SK-N-SH (cell line): ENCODE data around the gene LCNL1. TPM values are rescaled to one million over a fixed set of nuclear protein-coding genes. Genes with fewer than 3 reads are reported as not detected.

Experiments
- CTCF ChIA-PET: fragments of 300-600, 350-600 bp; formaldehyde crosslinking; extraction: SDS; loops from one replicate; lab custom pipeline; 2021; lab: Yijun Ruan, JAX
- POLR2A ChIA-PET: fragments of 350-600 bp; sonication (Branson Sonifier 250); formaldehyde crosslinking; extraction: SDS; loops from one replicate; lab custom pipeline; 2020; ENCODE audit warnings: antibody characterized with exemption, inconsistent platforms; lab: Yijun Ruan, JAX
- DNase-seq: peaks from one replicate; pipeline ENCODE4 v3.0.0; 2012
- H2AFZ ChIP-seq: fragments of 200-600 bp; sonication (generic); 2 replicates; pipeline ENCODE4 v1.8.1; 2016; ENCODE audit warnings: antibody characterized with exemption, mild to moderate bottlenecking, low read depth
- H3F3A ChIP-seq: fragments of 200-600 bp; sonication (generic); replicated peaks from 2 replicates; pipeline ENCODE3; 2016; ENCODE audit warnings: antibody characterized with exemption, mild to moderate bottlenecking; ENCODE audit not compliant: insufficient read depth
- H3K27ac ChIP-seq, 2 experiments: fragments of 200-500 bp in 1 of 2; fragments of 200-600 bp in 1 of 2; sonication (Bioruptor generic) in 1 of 2; sonication (generic), shearing (Covaris generic) in 1 of 2; 2 replicates each; pipeline versions ENCODE4 v1.5.1 to v1.6.1; 2014 to 2016; ENCODE audit warnings: low read depth in 2 of 2, inconsistent platforms in 1 of 2, low read length in 1 of 2, mild to moderate bottlenecking in 1 of 2, mixed read lengths in 1 of 2
- H3K27me3 ChIP-seq: fragments of 200-600 bp; sonication (generic), shearing (Covaris generic); 2 replicates; pipeline ENCODE4 v1.6.1; 2016; ENCODE audit warnings: mixed run types; ENCODE audit not compliant: insufficient read depth
- H3K36me3 ChIP-seq, 2 experiments: fragments of 200-500 bp in 1 of 2; fragments of 200-600 bp in 1 of 2; sonication (Bioruptor generic) in 1 of 2; sonication (generic) in 1 of 2; replicated peaks in 1 of 2; 2 replicates each; pipeline versions ENCODE3 to v1.5.1; 2014 to 2016; ENCODE audit warnings: low read length in 1 of 2, mild to moderate bottlenecking in 1 of 2; ENCODE audit not compliant: insufficient read depth in 2 of 2, control insufficient read depth in 1 of 2
- H3K4me1 ChIP-seq, 2 experiments: fragments of 200-500 bp in 1 of 2; fragments of 200-600 bp in 1 of 2; sonication (Bioruptor generic) in 1 of 2; sonication (generic), shearing (Covaris generic) in 1 of 2; 2 replicates each; pipeline versions ENCODE4 v1.5.1 to v1.6.1; 2014 to 2016; ENCODE audit warnings: low read depth in 1 of 2, low read length in 1 of 2, mixed run types in 1 of 2; ENCODE audit not compliant: insufficient read depth in 2 of 2, control insufficient read depth in 1 of 2
- H3K4me2 ChIP-seq: fragments of 200-600 bp; sonication (generic), shearing (Covaris generic); 2 replicates; pipeline ENCODE4 v1.6.1; 2017; ENCODE audit warnings: mixed run types
- H3K4me3 ChIP-seq, 2 experiments: fragments of 200-500 bp in 1 of 2; fragments of 200-600 bp in 1 of 2; sonication (Bioruptor generic) in 1 of 2; sonication (generic), shearing (Covaris generic) in 1 of 2; 2 replicates each; pipeline versions ENCODE4 v1.5.1 to v1.8.1; 2014 to 2016; ENCODE audit warnings: low read depth in 2 of 2, inconsistent platforms in 1 of 2, low read length in 1 of 2, mild to moderate bottlenecking in 1 of 2, mixed read lengths in 1 of 2, moderate library complexity in 1 of 2
- H3K79me2 ChIP-seq: fragments of 200-600 bp; sonication (generic); 2 replicates; pipeline ENCODE4 v1.8.1; 2017; ENCODE audit warnings: mild to moderate bottlenecking; ENCODE audit not compliant: insufficient read depth
- H3K9ac ChIP-seq: fragments of 200-600 bp; sonication (generic); 2 replicates; pipeline ENCODE4 v1.6.1; 2017; ENCODE audit warnings: mixed run types
- H3K9me2 ChIP-seq: fragments of 200-600 bp; sonication (generic); 2 replicates; pipeline ENCODE4 v1.6.1; 2017; ENCODE audit warnings: mixed run types
- H3K9me3 ChIP-seq: fragments of 200-600 bp; sonication (generic); 2 replicates; pipeline ENCODE4 v1.6.1; 2017; ENCODE audit warnings: mixed run types, mild to moderate bottlenecking, moderate library complexity
- H4K20me1 ChIP-seq: fragments of 200-600 bp; sonication (generic); 2 replicates; pipeline ENCODE4 v1.6.1; 2017; ENCODE audit warnings: mild to moderate bottlenecking, mixed run types; ENCODE audit not compliant: insufficient read depth
- EP300 ChIP-seq, 2 experiments: IDR thresholded peaks; 2 replicates each; pipeline versions ENCODE4 v1.4.0 to v1.6.1; 2012; ENCODE audit warnings: borderline replicate concordance in 1 of 2, low read depth in 1 of 2, low read length in 1 of 2
- FOSL2 ChIP-seq: IDR thresholded peaks from 2 replicates; pipeline ENCODE4 v1.4.0; 2012; ENCODE audit warnings: low read depth, mild to moderate bottlenecking, moderate library complexity, borderline replicate concordance
- JUND ChIP-seq: IDR thresholded peaks from 2 replicates; pipeline ENCODE4 v1.4.0; 2012
- MEF2A ChIP-seq: IDR thresholded peaks from 2 replicates; pipeline ENCODE4 v1.4.0; 2012; ENCODE audit warnings: low read depth, borderline replicate concordance
- MXI1 ChIP-seq: IDR thresholded peaks from 2 replicates; pipeline ENCODE4 v1.6.1; 2012; ENCODE audit warnings: mild to moderate bottlenecking, low read depth, low read length, improper control_type of control experiment
- NRF1 ChIP-seq: IDR thresholded peaks from 2 replicates; pipeline ENCODE4 v1.6.1; 2012; ENCODE audit warnings: low read depth, mild to moderate bottlenecking, low read length
- RAD21 ChIP-seq: IDR thresholded peaks from 2 replicates; pipeline ENCODE4 v1.6.1; 2012; ENCODE audit warnings: mild to moderate bottlenecking, low read length
- RFX5 ChIP-seq: IDR thresholded peaks from 2 replicates; pipeline ENCODE4 v1.6.1; 2012; ENCODE audit warnings: mild to moderate bottlenecking, improper control_type of control experiment, low read length
- SIN3A ChIP-seq: IDR thresholded peaks from 2 replicates; pipeline ENCODE4 v1.6.1; 2012; ENCODE audit warnings: low read depth, mild to moderate bottlenecking, low read length, moderate library complexity, borderline replicate concordance
- SMC3 ChIP-seq: IDR thresholded peaks from 2 replicates; pipeline ENCODE4 v1.6.1; 2012; ENCODE audit warnings: low read depth, low read length, improper control_type of control experiment
- TAF1 ChIP-seq: IDR thresholded peaks from 2 replicates; pipeline ENCODE4 v1.6.1; 2012; ENCODE audit warnings: low read depth, mild to moderate bottlenecking, low read length, moderate library complexity, borderline replicate concordance
- TCF12 ChIP-seq: IDR thresholded peaks from 2 replicates; pipeline ENCODE4 v1.4.0; 2012
- YY1 ChIP-seq: IDR thresholded peaks from 2 replicates; pipeline ENCODE4 v1.4.0; 2012; ENCODE audit warnings: low read depth, mild to moderate bottlenecking
- WGBS: methylation state at CpG from one replicate; pipeline ENCODE4 v1.1.6; 2017; ENCODE audit warnings: low lambda C conversion rate; 5-methylcytosine and 5-hydroxymethylcytosine counted together
- polyA plus RNA-seq, 3 experiments: library from polyadenylated mRNA; depleted of rRNA; stranded (reverse); fragments of >200 nt; gene quantifications; 2 replicates each; pipeline ENCODE4 v1.2.3, GENCODE V29; 2012
- TF ChIP-seq, protein P1 (sequence below): IDR thresholded peaks from 2 replicates; pipeline ENCODE4 v1.4.0; 2012; ENCODE audit warnings: low read depth, borderline replicate concordance
- TF ChIP-seq, protein P2 (sequence below): IDR thresholded peaks from 2 replicates; pipeline ENCODE4 v1.4.0; 2012; ENCODE audit warnings: low read depth, borderline replicate concordance
- TF ChIP-seq, protein P3 (sequence below): fragments of 150-350 bp; IDR thresholded peaks from 2 replicates; pipeline ENCODE4 v1.6.1; 2016; ENCODE audit warnings: mild to moderate bottlenecking, low read depth, low read length
- TF ChIP-seq, protein P4 (sequence below): IDR thresholded peaks from 2 replicates; pipeline ENCODE4 v1.4.0; 2012; ENCODE audit warnings: low read depth
- TF ChIP-seq, protein P5 (sequence below): fragments of 150-350 bp; IDR thresholded peaks from 2 replicates; pipeline ENCODE4 v1.6.1; 2017; ENCODE audit warnings: antibody characterized with exemption, low read length, low read depth, borderline replicate concordance
- TF ChIP-seq, protein P6 (sequence below): IDR thresholded peaks from 2 replicates; pipeline ENCODE4; 2012

The LCNL1 gene
- polyA plus RNA-seq, 1 of the 3 experiments (the other 2 are of a cell fraction): not detected

DNA sequence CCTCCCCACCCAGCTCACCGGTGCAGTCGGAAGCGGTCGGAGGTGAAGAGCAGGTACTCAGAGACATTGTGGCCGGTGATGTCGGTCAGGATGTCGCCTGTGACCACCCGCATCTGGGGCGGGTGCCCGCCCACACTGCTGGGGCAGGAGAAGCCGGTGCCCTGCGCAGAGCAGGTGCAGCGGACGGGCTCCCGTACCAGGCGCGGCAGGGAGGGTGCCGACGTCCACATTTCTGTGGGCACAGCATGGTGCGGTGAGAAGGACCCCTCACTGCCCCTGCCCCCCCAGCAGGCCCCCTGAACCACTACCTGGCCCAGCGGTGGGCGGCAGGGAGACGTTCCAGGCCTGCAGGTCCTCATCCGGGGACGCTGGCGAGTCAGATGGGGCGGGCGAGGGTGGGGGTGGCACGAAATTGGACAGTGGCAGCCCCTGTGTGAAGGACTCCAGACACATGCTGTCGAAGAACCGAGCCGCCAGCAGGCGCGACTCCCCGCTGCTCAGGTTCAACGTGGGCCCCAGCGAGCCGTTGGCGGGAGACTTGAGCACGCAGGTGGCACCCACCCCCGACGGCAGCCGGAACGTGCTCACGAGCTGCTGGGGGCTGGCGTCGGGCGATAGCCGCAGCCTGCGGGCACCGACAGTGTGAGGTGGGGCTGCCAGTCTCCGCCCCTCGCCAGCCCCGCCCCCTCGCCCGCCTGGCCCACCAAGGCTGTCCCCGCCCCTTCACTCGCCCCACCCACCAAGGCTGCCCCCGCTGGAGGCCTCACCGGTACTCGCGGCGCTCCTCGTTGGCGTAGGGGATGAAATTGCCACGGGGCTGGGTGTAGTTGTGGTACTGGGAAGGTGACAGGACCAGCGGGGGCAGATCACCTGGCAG lies 30.1 kb downstream of the LCNL1 start (continued):
- TF ChIP-seq, protein P1, sequence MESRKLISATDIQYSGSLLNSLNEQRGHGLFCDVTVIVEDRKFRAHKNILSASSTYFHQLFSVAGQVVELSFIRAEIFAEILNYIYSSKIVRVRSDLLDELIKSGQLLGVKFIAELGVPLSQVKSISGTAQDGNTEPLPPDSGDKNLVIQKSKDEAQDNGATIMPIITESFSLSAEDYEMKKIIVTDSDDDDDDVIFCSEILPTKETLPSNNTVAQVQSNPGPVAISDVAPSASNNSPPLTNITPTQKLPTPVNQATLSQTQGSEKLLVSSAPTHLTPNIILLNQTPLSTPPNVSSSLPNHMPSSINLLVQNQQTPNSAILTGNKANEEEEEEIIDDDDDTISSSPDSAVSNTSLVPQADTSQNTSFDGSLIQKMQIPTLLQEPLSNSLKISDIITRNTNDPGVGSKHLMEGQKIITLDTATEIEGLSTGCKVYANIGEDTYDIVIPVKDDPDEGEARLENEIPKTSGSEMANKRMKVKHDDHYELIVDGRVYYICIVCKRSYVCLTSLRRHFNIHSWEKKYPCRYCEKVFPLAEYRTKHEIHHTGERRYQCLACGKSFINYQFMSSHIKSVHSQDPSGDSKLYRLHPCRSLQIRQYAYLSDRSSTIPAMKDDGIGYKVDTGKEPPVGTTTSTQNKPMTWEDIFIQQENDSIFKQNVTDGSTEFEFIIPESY: no peak
- no peak for TF ChIP-seq NRF1

DNA sequence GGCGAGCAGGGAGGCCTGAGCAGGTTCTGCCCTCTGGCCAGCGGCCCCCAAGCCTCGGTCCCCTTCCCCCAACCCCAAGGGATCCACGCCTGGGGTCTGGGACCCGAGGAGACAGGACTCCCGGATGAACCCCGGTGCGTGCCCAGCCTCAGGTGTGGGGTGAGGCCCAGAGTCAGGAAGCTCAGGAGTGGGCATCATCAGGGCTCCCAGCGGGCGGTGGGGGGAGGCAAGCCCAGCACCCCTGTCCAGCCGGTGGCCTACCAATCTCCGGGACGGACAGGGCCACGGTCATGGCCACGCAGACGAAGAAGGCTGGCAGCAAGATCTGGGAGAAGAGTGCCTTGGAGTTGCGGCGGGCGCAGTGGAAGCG lies 30.8 kb downstream of the LCNL1 start:
- Histone ChIP-seq H3K4me2 (no peak overlapping the region), H3K36me3 (peaks cover 0 to 23% of the 10 kb centered on the region in 2 experiments), H3K27me3 (no peaks in the 10 kb centered on the region)
- DNase-seq: no peak
- CTCF ChIA-PET: interaction anchor here (0.9 to 1.6 kb wide), 2 partner anchors 16 to 36 kb away, joined by 3 to 6 read pairs; partner anchors contain the start of gene PTGDS
- TF ChIP-seq YY1: no peak
- TF ChIP-seq, all 33 proteins: peak for 0
- Histone ChIP-seq H2AFZ (no peak overlapping the region), H3K4me3 (no peak overlapping the region), H3K9ac (no peak overlapping the region), H3K9me2 (no peaks in the 10 kb centered on the region), H3K9me3 (no peaks in the 10 kb centered on the region), H3K27ac (no peak overlapping the region), H3K4me1 (no peaks in the 10 kb centered on the region), H3K79me2 (no peaks in the 10 kb centered on the region), H3F3A (no peaks in the 10 kb centered on the region), H4K20me1 (no peaks in the 10 kb centered on the region)
- POLR2A ChIA-PET: no interaction called here
- 97% methylated on average over 10 of the region's 20 CpGs for WGBS

DNA sequence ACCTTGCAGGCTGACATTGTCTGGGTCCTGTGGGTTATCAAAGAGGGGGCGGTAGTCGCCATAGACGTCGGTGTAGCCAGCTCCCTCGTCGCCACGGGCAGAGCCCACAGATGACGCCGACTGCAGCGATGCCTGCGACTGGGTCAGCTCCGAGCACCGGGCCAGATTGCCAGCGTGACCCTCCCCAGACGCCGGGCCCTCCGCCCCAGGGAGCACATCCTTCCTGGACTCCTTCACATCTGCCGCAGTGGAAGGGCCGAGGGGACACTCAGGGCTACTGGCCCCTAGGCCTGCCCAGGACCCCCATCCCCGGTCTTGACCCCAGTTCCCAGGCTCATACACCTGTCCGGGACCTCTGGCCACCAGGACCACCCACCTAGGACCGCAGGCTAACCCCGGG lies 31.4 kb downstream of the LCNL1 start:
- DNase-seq: no peak
- H2AFZ ChIP-seq: no peak overlapping the region
- ChIA-PET CTCF (interaction anchor here (0.9 to 1.6 kb wide), 2 partner anchors 15 to 37 kb away, joined by 3 to 6 read pairs; partner anchors contain the start of gene PTGDS), POLR2A (interaction anchor here (1.2 kb wide), 1 partner anchor 22 kb away, joined by 3 read pairs; no protein-coding TSS in a partner anchor)
- no peak overlapping the region for H3K4me2 ChIP-seq
- H3K79me2 ChIP-seq: no peaks in the 10 kb centered on the region
- peaks cover 0 to 23% of the 10 kb centered on the region in 2 experiments for H3K36me3 ChIP-seq
- H3K9me2 ChIP-seq: no peaks in the 10 kb centered on the region
- H3K4me3 ChIP-seq: no peak overlapping the region
- H3K9me3 ChIP-seq: no peaks in the 10 kb centered on the region
- no peaks in the 10 kb centered on the region for H3F3A ChIP-seq
- no peak overlapping the region for H3K27ac ChIP-seq
- WGBS: 100% methylated on average over 2 of the region's 23 CpGs
- no peaks in the 10 kb centered on the region for H3K4me1 ChIP-seq
- no peak overlapping the region for H3K9ac ChIP-seq
- no peaks in the 10 kb centered on the region for H3K27me3 ChIP-seq
- H4K20me1 ChIP-seq: no peaks in the 10 kb centered on the region
- TF ChIP-seq, protein P2, sequence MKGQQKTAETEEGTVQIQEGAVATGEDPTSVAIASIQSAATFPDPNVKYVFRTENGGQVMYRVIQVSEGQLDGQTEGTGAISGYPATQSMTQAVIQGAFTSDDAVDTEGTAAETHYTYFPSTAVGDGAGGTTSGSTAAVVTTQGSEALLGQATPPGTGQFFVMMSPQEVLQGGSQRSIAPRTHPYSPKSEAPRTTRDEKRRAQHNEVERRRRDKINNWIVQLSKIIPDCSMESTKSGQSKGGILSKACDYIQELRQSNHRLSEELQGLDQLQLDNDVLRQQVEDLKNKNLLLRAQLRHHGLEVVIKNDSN: no peak
- no peak for TF ChIP-seq SIN3A
- TF ChIP-seq MEF2A: no peak
- TF ChIP-seq MXI1: no peak
- no peak for TF ChIP-seq TAF1
- TF ChIP-seq, protein P3, sequence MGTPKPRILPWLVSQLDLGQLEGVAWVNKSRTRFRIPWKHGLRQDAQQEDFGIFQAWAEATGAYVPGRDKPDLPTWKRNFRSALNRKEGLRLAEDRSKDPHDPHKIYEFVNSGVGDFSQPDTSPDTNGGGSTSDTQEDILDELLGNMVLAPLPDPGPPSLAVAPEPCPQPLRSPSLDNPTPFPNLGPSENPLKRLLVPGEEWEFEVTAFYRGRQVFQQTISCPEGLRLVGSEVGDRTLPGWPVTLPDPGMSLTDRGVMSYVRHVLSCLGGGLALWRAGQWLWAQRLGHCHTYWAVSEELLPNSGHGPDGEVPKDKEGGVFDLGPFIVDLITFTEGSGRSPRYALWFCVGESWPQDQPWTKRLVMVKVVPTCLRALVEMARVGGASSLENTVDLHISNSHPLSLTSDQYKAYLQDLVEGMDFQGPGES: no peak
- no peak for TF ChIP-seq RFX5
- TF ChIP-seq, protein P4, sequence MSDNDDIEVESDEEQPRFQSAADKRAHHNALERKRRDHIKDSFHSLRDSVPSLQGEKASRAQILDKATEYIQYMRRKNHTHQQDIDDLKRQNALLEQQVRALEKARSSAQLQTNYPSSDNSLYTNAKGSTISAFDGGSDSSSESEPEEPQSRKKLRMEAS: no peak
- no peak for TF ChIP-seq JUND
- TF ChIP-seq TCF12: no peak
- no peak for TF ChIP-seq YY1
- no peak for TF ChIP-seq SMC3
- TF ChIP-seq, protein P5, sequence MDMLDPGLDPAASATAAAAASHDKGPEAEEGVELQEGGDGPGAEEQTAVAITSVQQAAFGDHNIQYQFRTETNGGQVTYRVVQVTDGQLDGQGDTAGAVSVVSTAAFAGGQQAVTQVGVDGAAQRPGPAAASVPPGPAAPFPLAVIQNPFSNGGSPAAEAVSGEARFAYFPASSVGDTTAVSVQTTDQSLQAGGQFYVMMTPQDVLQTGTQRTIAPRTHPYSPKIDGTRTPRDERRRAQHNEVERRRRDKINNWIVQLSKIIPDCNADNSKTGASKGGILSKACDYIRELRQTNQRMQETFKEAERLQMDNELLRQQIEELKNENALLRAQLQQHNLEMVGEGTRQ: no peak
- no peak for TF ChIP-seq EP300 (IDR thresholded peaks at IDR 0.05; ENCODE audit: borderline replicate concordance in 1 of 2, low read depth in 1 of 2, low read length in 1 of 2)
- no peak for TF ChIP-seq FOSL2
- TF ChIP-seq, protein P6, sequence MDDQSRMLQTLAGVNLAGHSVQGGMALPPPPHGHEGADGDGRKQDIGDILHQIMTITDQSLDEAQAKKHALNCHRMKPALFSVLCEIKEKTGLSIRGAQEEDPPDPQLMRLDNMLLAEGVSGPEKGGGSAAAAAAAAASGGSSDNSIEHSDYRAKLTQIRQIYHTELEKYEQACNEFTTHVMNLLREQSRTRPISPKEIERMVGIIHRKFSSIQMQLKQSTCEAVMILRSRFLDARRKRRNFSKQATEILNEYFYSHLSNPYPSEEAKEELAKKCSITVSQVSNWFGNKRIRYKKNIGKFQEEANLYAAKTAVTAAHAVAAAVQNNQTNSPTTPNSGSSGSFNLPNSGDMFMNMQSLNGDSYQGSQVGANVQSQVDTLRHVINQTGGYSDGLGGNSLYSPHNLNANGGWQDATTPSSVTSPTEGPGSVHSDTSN: no peak
- no peak for TF ChIP-seq RAD21
